Measurements from ENCODE around the gene HES5. TPM values are rescaled to one million over a fixed set of nuclear protein-coding genes. Genes with fewer than 3 reads are reported as not detected.

The HES5 gene
- total and polyA plus RNA-seq, 2 of the 13 experiments (the other 11 are each of a cell fraction or from before 2014, with no cell fraction given) = not detected

- TF ChIP-seq, protein P1, sequence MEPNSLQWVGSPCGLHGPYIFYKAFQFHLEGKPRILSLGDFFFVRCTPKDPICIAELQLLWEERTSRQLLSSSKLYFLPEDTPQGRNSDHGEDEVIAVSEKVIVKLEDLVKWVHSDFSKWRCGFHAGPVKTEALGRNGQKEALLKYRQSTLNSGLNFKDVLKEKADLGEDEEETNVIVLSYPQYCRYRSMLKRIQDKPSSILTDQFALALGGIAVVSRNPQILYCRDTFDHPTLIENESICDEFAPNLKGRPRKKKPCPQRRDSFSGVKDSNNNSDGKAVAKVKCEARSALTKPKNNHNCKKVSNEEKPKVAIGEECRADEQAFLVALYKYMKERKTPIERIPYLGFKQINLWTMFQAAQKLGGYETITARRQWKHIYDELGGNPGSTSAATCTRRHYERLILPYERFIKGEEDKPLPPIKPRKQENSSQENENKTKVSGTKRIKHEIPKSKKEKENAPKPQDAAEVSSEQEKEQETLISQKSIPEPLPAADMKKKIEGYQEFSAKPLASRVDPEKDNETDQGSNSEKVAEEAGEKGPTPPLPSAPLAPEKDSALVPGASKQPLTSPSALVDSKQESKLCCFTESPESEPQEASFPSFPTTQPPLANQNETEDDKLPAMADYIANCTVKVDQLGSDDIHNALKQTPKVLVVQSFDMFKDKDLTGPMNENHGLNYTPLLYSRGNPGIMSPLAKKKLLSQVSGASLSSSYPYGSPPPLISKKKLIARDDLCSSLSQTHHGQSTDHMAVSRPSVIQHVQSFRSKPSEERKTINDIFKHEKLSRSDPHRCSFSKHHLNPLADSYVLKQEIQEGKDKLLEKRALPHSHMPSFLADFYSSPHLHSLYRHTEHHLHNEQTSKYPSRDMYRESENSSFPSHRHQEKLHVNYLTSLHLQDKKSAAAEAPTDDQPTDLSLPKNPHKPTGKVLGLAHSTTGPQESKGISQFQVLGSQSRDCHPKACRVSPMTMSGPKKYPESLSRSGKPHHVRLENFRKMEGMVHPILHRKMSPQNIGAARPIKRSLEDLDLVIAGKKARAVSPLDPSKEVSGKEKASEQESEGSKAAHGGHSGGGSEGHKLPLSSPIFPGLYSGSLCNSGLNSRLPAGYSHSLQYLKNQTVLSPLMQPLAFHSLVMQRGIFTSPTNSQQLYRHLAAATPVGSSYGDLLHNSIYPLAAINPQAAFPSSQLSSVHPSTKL (CRISPR knock-in tag; IDR thresholded peaks at IDR 0.05) = 0 out of 2 replicates have a peak, but pooled peaks have one; percentile 21
- TF ChIP-seq ZBTB49 (CRISPR knock-in tag; IDR thresholded peaks at IDR 0.05; ENCODE audit: borderline replicate concordance) (no peak), FOSL2 (CRISPR knock-in tag; IDR thresholded peaks at IDR 0.05) (0 out of 2 replicates have a peak, but pooled peaks have one; percentile 29), FOXJ3 (CRISPR knock-in tag; IDR thresholded peaks at IDR 0.05; ENCODE audit: borderline replicate concordance) (no peak), HNRNPLL (IDR thresholded peaks at IDR 0.05; ENCODE audit: low read depth, low read length, poor library complexity, severe bottlenecking) (peak; percentile 20), TEAD3 (CRISPR knock-in tag; optimal IDR thresholded peaks at IDR 0.05; ENCODE audit: borderline replicate concordance) (peak; percentile 47)
Observed at GRCh38 chr1:2494323-2494693, 35.8 kb downstream of the HES5 start (continued).

Data from HepG2 (cell line).